Measurements from ENCODE around the gene PROP1.
"Not testable (repeated sequence)": the region's sequence is repeated elsewhere in the genome, so short reads cannot be mapped to it uniquely, and the experiment has no call there.

PROP1 gene

GRCh38 chr5:177943805-177944736 is 52.0 kb downstream of the PROP1 start:
- not testable (repeated sequence) for DNase-seq

DNA sequence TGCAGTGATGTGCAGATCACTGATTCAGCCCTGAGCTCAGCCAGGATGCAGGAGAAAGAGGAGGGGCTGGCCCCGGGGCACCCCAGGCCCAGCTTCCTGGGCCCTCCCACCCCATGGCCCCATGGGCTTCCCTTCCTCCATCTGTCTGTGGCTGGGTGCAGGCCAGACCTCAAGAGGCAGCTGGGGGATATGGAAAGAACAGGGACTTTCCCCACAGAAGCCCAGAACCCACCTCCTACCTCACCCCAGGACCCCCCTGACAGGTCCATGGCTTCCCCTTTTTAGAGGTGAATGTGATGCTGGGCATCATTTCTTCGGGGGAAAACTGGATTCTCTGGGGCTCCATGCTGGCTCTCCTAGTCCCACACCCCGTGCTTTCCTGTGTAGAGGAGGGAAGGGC is 53.1 kb downstream of the PROP1 start:
- DNase-seq, result not testable (repeated sequence)
